Raji (cell line): ENCODE data around the gene SLC25A41.
A peak's percentile ranks its signal among the peaks of the same experiment; 100 is the strongest.

Experiments
- POLR2A ChIP-seq: IDR thresholded peaks from 2 replicates; pipeline ENCODE4 v1.6.1; 2011; ENCODE audit warnings: low read depth, low read length, control low read depth; ENCODE audit not compliant: insufficient read depth

SLC25A41 gene

GRCh38 chr19:6466526-6467248 is 33.1 kb upstream of the SLC25A41 start:
- peak; percentile 31; the same call in 1 of the 2 replicates for TF ChIP-seq POLR2A

- TF ChIP-seq POLR2A: no peak
Measured at GRCh38 chr19:6465663-6466062, 32.1 kb upstream of the SLC25A41 start.

GRCh38 chr19:6465006-6465405 is 31.4 kb upstream of the SLC25A41 start:
- TF ChIP-seq POLR2A: no peak

GRCh38 chr19:6464070-6464873 is 30.7 kb upstream of the SLC25A41 start, which contains the start of gene CRB3:
TSS of gene CRB3 (plus strand) at chr19:6464271. CDS start at chr19:6464702, 431 bp downstream.
- TF ChIP-seq POLR2A: no peak

GRCh38 chr19:6460099-6460884 is 26.7 kb upstream of the SLC25A41 start:
- TF ChIP-seq POLR2A: peak; percentile 50

- peak; percentile 43 for TF ChIP-seq POLR2A
Measured at GRCh38 chr19:6459262-6460098, 25.9 kb upstream of the SLC25A41 start, which contains the start of gene SLC25A23. TSS of gene SLC25A23 (minus strand) at chr19:6459792. CDS start at chr19:6459628, 164 bp downstream.

GRCh38 chr19:6458695-6459261 is 25.2 kb upstream of the SLC25A41 start:
- TF ChIP-seq POLR2A: no peak

- TF ChIP-seq POLR2A: no peak
Measured at GRCh38 chr19:6457958-6458694, 24.6 kb upstream of the SLC25A41 start.

GRCh38 chr19:6455924-6456323 is 22.4 kb upstream of the SLC25A41 start:
- TF ChIP-seq POLR2A: no peak

GRCh38 chr19:6453951-6454565 is 20.5 kb upstream of the SLC25A41 start:
- no peak for TF ChIP-seq POLR2A

GRCh38 chr19:6452899-6453298 is 19.3 kb upstream of the SLC25A41 start:
- no peak for TF ChIP-seq POLR2A

- TF ChIP-seq POLR2A: no peak
Measured at GRCh38 chr19:6452223-6452614, 18.7 kb upstream of the SLC25A41 start.
